Tibial artery (tissue), 4 donors: ENCODE measurements around the gene WDR81.

Experiments
- DNase-seq, 2 donors: peaks; one replicate each; pipeline ENCODE4 v3.0.0-alpha.2; 2019
- H3K27ac ChIP-seq, 2 donors: fragments of 200-600 bp; sonication (generic) in 1 of 2; 1 replicate in 1 of 2; 2 replicates in 1 of 2; pipeline ENCODE4 v1.5.1; 2018 to 2019; ENCODE audit warnings: mild to moderate bottlenecking in 1 of 2
- H3K27me3 ChIP-seq, 2 donors: fragments of 200-600 bp; sonication (generic) in 1 of 2; one replicate each; pipeline versions ENCODE4 v1.5.1 to v1.6.0; 2016 to 2019
- H3K36me3 ChIP-seq, 3 donors: fragments of 200-600 bp; sonication (generic) in 2 of 3; one replicate each; pipeline ENCODE4 v1.5.1; 2016 to 2019; ENCODE audit warnings: mild to moderate bottlenecking in 2 of 3
- H3K4me1 ChIP-seq, 4 donors: fragments of 200-600 bp; sonication (generic) in 2 of 4; 1 replicate in 3 of 4; 2 replicates in 1 of 4; pipeline ENCODE4 v1.5.1; 2016 to 2019
- H3K4me3 ChIP-seq, 2 donors: fragments of 200-600 bp; sonication (generic) in 1 of 2; 1 replicate in 1 of 2; 2 replicates in 1 of 2; pipeline ENCODE4 v1.5.1; 2018 to 2019; ENCODE audit warnings: mild to moderate bottlenecking in 2 of 2
- H3K9me3 ChIP-seq, 3 donors: fragments of 200-600 bp; sonication (generic) in 1 of 3; one replicate each; pipeline ENCODE4 v1.5.1; 2016 to 2019
- intact Hi-C: fragments of 100-400 bp; cut with DNase I; formaldehyde crosslinking; loops from one replicate; pipeline ENCODE4 v1.15.0; 2023; ENCODE audit warnings: low total_unique reads
- TF ChIP-seq, protein P1 (sequence below), 2 experiments: fragments of 200-600 bp in 1 of 2; fragments of 450-650 bp in 1 of 2; IDR thresholded peaks; one replicate each; pipeline ENCODE4 v1.5.1; 2017 to 2019; ENCODE audit warnings: antibody characterized with exemption in 2 of 2, mild to moderate bottlenecking in 1 of 2, moderate library complexity in 1 of 2

WDR81 gene

DNA sequence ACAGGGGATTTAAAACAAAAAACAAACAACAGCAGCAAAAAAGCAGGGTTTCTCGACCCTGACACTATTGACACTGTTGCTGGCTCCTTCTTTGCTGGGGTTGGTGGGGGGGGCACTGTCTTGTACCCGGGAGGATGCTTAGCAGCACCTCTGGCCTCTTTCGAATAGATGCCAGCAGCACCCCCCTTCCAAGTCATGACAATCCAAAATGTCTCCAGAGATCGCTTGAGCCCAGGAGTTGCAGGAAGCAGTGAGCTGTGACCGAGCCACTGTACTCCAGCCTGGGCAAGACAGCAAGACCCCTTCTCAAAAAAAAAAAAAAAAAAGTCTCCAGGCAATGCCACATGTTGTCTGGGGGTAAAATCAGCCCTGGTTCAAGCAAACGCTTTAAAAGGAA lies 57.7 kb downstream of the WDR81 start:
- H3K27me3 ChIP-seq = no peaks in the 10 kb centered on the region
- peak overlapping the region; percentile 23 to 24 for H3K4me3 ChIP-seq
- H3K4me1 ChIP-seq = peaks cover 0 to 82% (median 59%) of the 10 kb centered on the region in 4 donors
- H3K9me3 ChIP-seq = no peaks in the 10 kb centered on the region
- H3K36me3 ChIP-seq = peaks cover 0 to 9% (median 6%) of the 10 kb centered on the region in 3 donors
- intact Hi-C loops = loop anchor here (2.0 kb wide), 1 partner anchor 113 kb away; no protein-coding TSS in a partner anchor
- TF ChIP-seq, protein P1, sequence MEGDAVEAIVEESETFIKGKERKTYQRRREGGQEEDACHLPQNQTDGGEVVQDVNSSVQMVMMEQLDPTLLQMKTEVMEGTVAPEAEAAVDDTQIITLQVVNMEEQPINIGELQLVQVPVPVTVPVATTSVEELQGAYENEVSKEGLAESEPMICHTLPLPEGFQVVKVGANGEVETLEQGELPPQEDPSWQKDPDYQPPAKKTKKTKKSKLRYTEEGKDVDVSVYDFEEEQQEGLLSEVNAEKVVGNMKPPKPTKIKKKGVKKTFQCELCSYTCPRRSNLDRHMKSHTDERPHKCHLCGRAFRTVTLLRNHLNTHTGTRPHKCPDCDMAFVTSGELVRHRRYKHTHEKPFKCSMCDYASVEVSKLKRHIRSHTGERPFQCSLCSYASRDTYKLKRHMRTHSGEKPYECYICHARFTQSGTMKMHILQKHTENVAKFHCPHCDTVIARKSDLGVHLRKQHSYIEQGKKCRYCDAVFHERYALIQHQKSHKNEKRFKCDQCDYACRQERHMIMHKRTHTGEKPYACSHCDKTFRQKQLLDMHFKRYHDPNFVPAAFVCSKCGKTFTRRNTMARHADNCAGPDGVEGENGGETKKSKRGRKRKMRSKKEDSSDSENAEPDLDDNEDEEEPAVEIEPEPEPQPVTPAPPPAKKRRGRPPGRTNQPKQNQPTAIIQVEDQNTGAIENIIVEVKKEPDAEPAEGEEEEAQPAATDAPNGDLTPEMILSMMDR (IDR thresholded peaks at IDR 0.05) = no peak
- H3K27ac ChIP-seq = peak overlapping the region; percentile 95 to 99
- DNase-seq = no peak

DNA sequence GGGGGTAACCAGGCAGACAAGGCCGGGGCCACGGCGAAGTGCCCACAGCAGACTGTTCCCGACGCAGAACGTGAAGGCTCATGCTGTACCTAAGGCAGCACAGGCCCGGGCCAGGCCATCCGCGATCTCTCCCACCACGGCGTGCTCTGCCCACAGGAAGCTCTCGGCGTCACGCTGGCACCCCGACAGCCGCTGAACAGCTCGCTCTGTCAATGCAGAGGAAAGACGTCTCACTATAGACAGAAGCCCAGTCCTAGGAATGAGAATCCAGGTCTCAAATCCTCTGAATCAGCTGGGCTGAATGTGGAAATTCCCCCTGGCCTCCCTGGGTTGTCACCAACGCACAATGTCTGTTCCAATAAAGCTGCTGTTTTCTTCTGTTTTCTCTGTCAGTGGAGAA lies 58.8 kb downstream of the WDR81 start:
- Histone ChIP-seq H3K27me3 (no peaks in the 10 kb centered on the region), H3K27ac (peak overlapping the region; percentile 95 to 99), H3K36me3 (no peaks in the 10 kb centered on the region), H3K4me3 (peak overlapping the region; percentile 23), H3K4me1 (peaks cover 0 to 90% (median 68%) of the 10 kb centered on the region in 4 donors), H3K9me3 (no peaks in the 10 kb centered on the region)
- intact Hi-C loops = loop anchor here (2.0 kb wide), 1 partner anchor 114 kb away; no protein-coding TSS in a partner anchor
- TF ChIP-seq, protein P1 (IDR thresholded peaks at IDR 0.05) = no peak
- DNase-seq = peak in 1 of 2 donors; percentile 83

DNA sequence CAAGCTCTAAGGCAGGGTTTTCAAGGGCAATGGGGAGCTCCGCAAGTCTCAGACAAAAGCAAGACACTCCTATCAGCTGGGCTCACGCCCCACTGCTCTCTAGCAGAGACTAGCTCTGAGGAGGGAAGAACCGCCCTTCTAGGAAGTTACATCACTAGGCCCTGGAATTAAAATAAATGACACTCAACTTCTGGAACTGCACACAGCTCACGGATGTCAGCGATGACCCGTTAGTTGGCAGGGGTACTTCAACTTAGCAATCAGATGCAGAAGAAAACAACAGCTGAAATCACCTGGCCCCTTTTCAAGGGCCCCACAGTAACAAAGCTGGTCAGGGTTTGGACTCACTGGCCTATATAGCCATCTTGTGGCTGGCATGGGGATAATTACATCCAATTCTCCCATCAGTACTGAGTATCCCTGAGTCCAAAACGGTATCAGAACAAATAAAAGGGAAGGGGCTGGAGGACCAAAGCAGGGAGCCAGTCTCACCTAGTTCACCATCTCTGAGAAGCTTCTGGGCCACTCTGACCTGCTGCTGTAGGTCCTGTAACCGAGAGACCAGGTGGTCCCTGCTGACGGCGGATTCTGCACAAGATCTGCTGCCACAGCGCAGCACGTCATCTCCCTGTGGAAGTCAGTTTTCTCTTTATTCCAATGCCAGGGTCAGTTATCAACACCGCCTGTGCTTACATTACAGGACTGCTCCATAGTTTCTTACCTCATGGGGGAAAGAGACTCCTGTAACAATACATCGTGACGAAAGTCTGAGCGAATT lies 59.5 kb downstream of the WDR81 start:
- Histone ChIP-seq H3K27me3 (no peaks in the 10 kb centered on the region), H3K4me3 (peak overlapping the region; percentile 23), H3K9me3 (no peaks in the 10 kb centered on the region), H3K36me3 (no peaks in the 10 kb centered on the region), H3K4me1 (peaks cover 0 to 90% (median 64%) of the 10 kb centered on the region in 4 donors), H3K27ac (peak overlapping the region; percentile 95 to 99)
- DNase-seq = peak; percentile 96 to 97
- TF ChIP-seq, protein P1 (IDR thresholded peaks at IDR 0.05) = peak; percentile 72 to 92
- intact Hi-C loops = loop anchor here (2.0 kb wide), 1 partner anchor 115 kb away; no protein-coding TSS in a partner anchor

DNA sequence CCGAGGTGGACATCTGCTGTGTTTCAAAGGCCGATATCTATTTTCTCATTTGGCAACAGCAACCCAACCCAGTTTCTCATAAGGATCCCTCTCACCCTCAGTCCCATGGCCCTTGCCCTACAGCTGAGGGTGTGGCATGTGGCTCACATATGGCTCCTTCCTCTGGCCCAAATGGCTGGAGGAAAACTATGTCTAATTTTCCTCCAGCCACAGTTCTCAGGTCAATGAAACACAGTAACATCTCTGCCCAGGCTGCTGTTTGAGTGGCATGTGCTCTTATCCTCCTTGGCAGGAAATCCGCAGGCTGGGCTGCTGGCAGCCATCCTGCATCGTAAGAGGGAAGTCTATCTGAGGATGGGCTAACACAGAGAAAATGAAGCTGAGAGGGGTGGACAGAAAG lies 61.4 kb downstream of the WDR81 start:
- intact Hi-C loops = no loop called here
- H3K9me3 ChIP-seq = no peaks in the 10 kb centered on the region
- H3K4me3 ChIP-seq = no peak overlapping the region
- H3K4me1 ChIP-seq = peaks cover 0 to 85% (median 47%) of the 10 kb centered on the region in 4 donors
- H3K27ac ChIP-seq = peak overlapping the region; percentile 95 to 99
- TF ChIP-seq, protein P1 (IDR thresholded peaks at IDR 0.05) = no peak
- DNase-seq = peak in 1 of 2 donors; percentile 64
- H3K27me3 ChIP-seq = no peaks in the 10 kb centered on the region
- no peaks in the 10 kb centered on the region for H3K36me3 ChIP-seq

DNA sequence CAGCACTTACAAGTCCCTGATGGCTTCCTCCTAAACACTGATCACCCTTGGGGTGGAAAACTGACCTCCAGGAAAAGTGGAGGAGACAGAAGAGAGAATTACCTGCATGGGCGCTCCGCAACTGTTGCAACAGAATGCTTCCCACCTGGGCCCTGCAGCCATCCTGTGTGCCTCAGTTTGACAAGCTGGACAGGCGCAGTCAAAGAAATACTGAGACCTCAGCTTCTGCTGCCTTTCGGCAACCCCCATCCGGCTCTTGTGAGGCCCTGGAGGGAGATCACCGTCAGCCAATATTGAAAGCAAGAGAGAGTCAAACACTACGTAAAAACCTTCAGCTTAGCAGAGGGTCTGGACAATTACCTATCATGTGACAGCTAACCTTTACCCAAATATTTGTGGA lies 62.2 kb downstream of the WDR81 start:
- no peaks in the 10 kb centered on the region for H3K27me3 ChIP-seq
- H3K4me1 ChIP-seq = peaks cover 0 to 77% (median 39%) of the 10 kb centered on the region in 4 donors
- DNase-seq = no peak
- H3K27ac ChIP-seq = peak overlapping the region; percentile 95 to 99
- H3K4me3 ChIP-seq = no peak overlapping the region
- intact Hi-C loops = no loop called here
- TF ChIP-seq, protein P1 (IDR thresholded peaks at IDR 0.05) = no peak
- H3K9me3 ChIP-seq = no peaks in the 10 kb centered on the region
- H3K36me3 ChIP-seq = no peaks in the 10 kb centered on the region
